WERI-Rb-1 (cell line): ENCODE measurements around the gene FBXL17.

Experiments used
- DNase-seq: peaks from one replicate; pipeline ENCODE4 v3.0.0-alpha.2; 2020
- H3K27ac ChIP-seq: fragments of 250-450 bp; sonication (Bioruptor Pico); 2 replicates; pipeline ENCODE4 v1.5.1; 2020; ENCODE audit warnings: mild to moderate bottlenecking, moderate library complexity
- H3K27me3 ChIP-seq: fragments of 250-450 bp; sonication (Bioruptor Pico); 2 replicates; pipeline ENCODE4 v1.5.1; 2021; ENCODE audit warnings: mild to moderate bottlenecking, low read depth, moderate library complexity; ENCODE audit not compliant: insufficient read depth, severe bottlenecking
- H3K36me3 ChIP-seq: fragments of 250-450 bp; sonication (Bioruptor Pico); 2 replicates; pipeline ENCODE4 v1.5.1; 2020; ENCODE audit warnings: mild to moderate bottlenecking, moderate library complexity
- H3K4me3 ChIP-seq: 2 replicates; pipeline ENCODE4 v1.5.1; 2011; ENCODE audit warnings: low read depth, mild to moderate bottlenecking, control low read depth, low read length
- H3K9me3 ChIP-seq: fragments of 250-450 bp; sonication (Bioruptor Pico); 2 replicates; pipeline ENCODE4 v1.5.1; 2021; ENCODE audit warnings: mild to moderate bottlenecking, moderate library complexity; ENCODE audit not compliant: severe bottlenecking
- CTCF ChIP-seq: IDR thresholded peaks from 2 replicates; pipeline ENCODE4 v1.5.1; 2011; ENCODE audit warnings: low read depth, mild to moderate bottlenecking, control low read depth, inconsistent platforms, low read length

FBXL17 gene

GRCh38 chr5:107941036-107941435 is 440.9 kb downstream of the FBXL17 start:
- Histone ChIP-seq H3K27ac (no peak overlapping the region), H3K36me3 (no peaks in the 10 kb centered on the region), H3K4me3 (no peak overlapping the region), H3K9me3 (no peaks in the 10 kb centered on the region), H3K27me3 (no peaks in the 10 kb centered on the region)
- no peak for TF ChIP-seq CTCF
- DNase-seq = no peak

GRCh38 chr5:107937651-107938355 is 444.1 kb downstream of the FBXL17 start:
- H3K36me3 ChIP-seq = no peaks in the 10 kb centered on the region
- H3K27ac ChIP-seq = peak overlapping the region; percentile 61
- H3K4me3 ChIP-seq = peak overlapping the region; percentile 34
- H3K9me3 ChIP-seq = no peaks in the 10 kb centered on the region
- DNase-seq = peak; percentile 66
- H3K27me3 ChIP-seq = no peaks in the 10 kb centered on the region
- TF ChIP-seq CTCF = no peak

GRCh38 chr5:107937204-107937603 is 444.7 kb downstream of the FBXL17 start:
- Histone ChIP-seq H3K9me3 (no peaks in the 10 kb centered on the region), H3K27me3 (no peaks in the 10 kb centered on the region), H3K27ac (peak overlapping the region; percentile 61), H3K36me3 (no peaks in the 10 kb centered on the region), H3K4me3 (peak overlapping the region; percentile 34)
- DNase-seq = no peak
- TF ChIP-seq CTCF = no peak

- Histone ChIP-seq H3K27me3 (no peaks in the 10 kb centered on the region), H3K36me3 (no peaks in the 10 kb centered on the region), H3K4me3 (no peak overlapping the region), H3K27ac (peak overlapping the region; percentile 61; the same call in 1 of the 2 replicates), H3K9me3 (no peaks in the 10 kb centered on the region)
- TF ChIP-seq CTCF = no peak
- no peak for DNase-seq
Observed at GRCh38 chr5:107936515-107936914, 445.4 kb downstream of the FBXL17 start.

GRCh38 chr5:107935645-107936044 is 446.3 kb downstream of the FBXL17 start:
- Histone ChIP-seq H3K9me3 (no peaks in the 10 kb centered on the region), H3K36me3 (no peaks in the 10 kb centered on the region), H3K4me3 (no peak overlapping the region), H3K27ac (no peak overlapping the region), H3K27me3 (no peaks in the 10 kb centered on the region)
- TF ChIP-seq CTCF = no peak
- DNase-seq = no peak

- no peak for TF ChIP-seq CTCF
- H3K27me3 ChIP-seq = no peaks in the 10 kb centered on the region
Observed at GRCh38 chr5:107933326-107933725, 448.6 kb downstream of the FBXL17 start.

More at GRCh38 chr5:107933326-107933725, 448.6 kb downstream of the FBXL17 start:
- H3K4me3 ChIP-seq = no peak overlapping the region
- no peaks in the 10 kb centered on the region for H3K36me3 ChIP-seq
- DNase-seq = no peak
- no peaks in the 10 kb centered on the region for H3K9me3 ChIP-seq
- H3K27ac ChIP-seq = no peak overlapping the region
